Adrenal gland (tissue), 5 donors: ENCODE data around the gene GPC6.

ENCODE experiments used
- POLR2A ChIP-seq, 2 donors: fragments of 450-650 bp; IDR thresholded peaks; one replicate each; pipeline ENCODE4 v1.6.1; 2017; ENCODE audit warnings: antibody characterized with exemption in 2 of 2, mild to moderate bottlenecking in 2 of 2, moderate library complexity in 1 of 2
- TF ChIP-seq, protein P1 (sequence below), 6 experiments: fragments of 450-650 bp in 4 of 6; fragments of 200-600 bp in 2 of 6; sonication (generic) in 1 of 6; IDR thresholded peaks; 1 replicate in 5 of 6; 2 replicates in 1 of 6; pipeline versions ENCODE4 v1.5.1 to v1.8.0; 2016 to 2021; ENCODE audit warnings: antibody characterized with exemption in 6 of 6, mild to moderate bottlenecking in 2 of 6, moderate library complexity in 1 of 6
- donor health status: DM: no; HTN: no; CAD: no.

GRCh38 chr13:94212196-94212595, 985.6 kb downstream of the GPC6 start:
- TF ChIP-seq, protein P1, sequence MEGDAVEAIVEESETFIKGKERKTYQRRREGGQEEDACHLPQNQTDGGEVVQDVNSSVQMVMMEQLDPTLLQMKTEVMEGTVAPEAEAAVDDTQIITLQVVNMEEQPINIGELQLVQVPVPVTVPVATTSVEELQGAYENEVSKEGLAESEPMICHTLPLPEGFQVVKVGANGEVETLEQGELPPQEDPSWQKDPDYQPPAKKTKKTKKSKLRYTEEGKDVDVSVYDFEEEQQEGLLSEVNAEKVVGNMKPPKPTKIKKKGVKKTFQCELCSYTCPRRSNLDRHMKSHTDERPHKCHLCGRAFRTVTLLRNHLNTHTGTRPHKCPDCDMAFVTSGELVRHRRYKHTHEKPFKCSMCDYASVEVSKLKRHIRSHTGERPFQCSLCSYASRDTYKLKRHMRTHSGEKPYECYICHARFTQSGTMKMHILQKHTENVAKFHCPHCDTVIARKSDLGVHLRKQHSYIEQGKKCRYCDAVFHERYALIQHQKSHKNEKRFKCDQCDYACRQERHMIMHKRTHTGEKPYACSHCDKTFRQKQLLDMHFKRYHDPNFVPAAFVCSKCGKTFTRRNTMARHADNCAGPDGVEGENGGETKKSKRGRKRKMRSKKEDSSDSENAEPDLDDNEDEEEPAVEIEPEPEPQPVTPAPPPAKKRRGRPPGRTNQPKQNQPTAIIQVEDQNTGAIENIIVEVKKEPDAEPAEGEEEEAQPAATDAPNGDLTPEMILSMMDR (IDR thresholded peaks at IDR 0.05), result no peak
- no peak for TF ChIP-seq POLR2A (IDR thresholded peaks at IDR 0.05)
